HG03135 (cell line): ENCODE measurements around the gene ITGB1BP1.

Experiments used
- ATAC-seq: cut with Tn5 transposase; IDR thresholded peaks from one replicate; pipeline ENCODE4 v1.9.1; 2021; ENCODE audit warnings: mild to moderate bottlenecking, moderate library complexity; ENCODE audit not compliant: unreplicated experiment

Gene ITGB1BP1

GRCh38 chr2:9428965-9429577 lies 5.7 kb upstream of the ITGB1BP1 start:
- ATAC-seq = no peak

- no peak for ATAC-seq
These were observed 1.3 kb upstream of the ITGB1BP1 start for GRCh38 chr2:9424447-9425164.

GRCh38 chr2:9423922-9424272 lies 569 bp upstream of the ITGB1BP1 start:
- ATAC-seq = peak; percentile 12

GRCh38 chr2:9422321-9423099 lies 818 bp downstream of the ITGB1BP1 start:
- ATAC-seq = peak; percentile 34

GRCh38 chr2:9420495-9420894 lies 2.8 kb downstream of the ITGB1BP1 start:
- ATAC-seq = no peak

GRCh38 chr2:9419541-9419940 lies 3.8 kb downstream of the ITGB1BP1 start:
- ATAC-seq = no peak

GRCh38 chr2:9418746-9419145 lies 4.6 kb downstream of the ITGB1BP1 start:
- no peak for ATAC-seq

GRCh38 chr2:9417725-9418124 lies 5.6 kb downstream of the ITGB1BP1 start:
- no peak for ATAC-seq

GRCh38 chr2:9416962-9417316 lies 6.4 kb downstream of the ITGB1BP1 start:
- ATAC-seq = no peak

GRCh38 chr2:9416267-9416961 lies 6.9 kb downstream of the ITGB1BP1 start:
- ATAC-seq = no peak

- no peak for ATAC-seq
These were observed 7.7 kb downstream of the ITGB1BP1 start for GRCh38 chr2:9415516-9416169.

GRCh38 chr2:9412781-9413180 lies 10.5 kb downstream of the ITGB1BP1 start:
- ATAC-seq = no peak

GRCh38 chr2:9410108-9410507 lies 13.2 kb downstream of the ITGB1BP1 start:
- peak; percentile 80 for ATAC-seq

- ATAC-seq = no peak
These were observed 14.6 kb downstream of the ITGB1BP1 start for GRCh38 chr2:9408641-9409151.

- no peak for ATAC-seq
These were observed 15.9 kb downstream of the ITGB1BP1 start for GRCh38 chr2:9407363-9407811.

GRCh38 chr2:9406529-9407362 lies 16.6 kb downstream of the ITGB1BP1 start:
- ATAC-seq = no peak

GRCh38 chr2:9405636-9406035 lies 17.7 kb downstream of the ITGB1BP1 start:
- ATAC-seq = no peak

- no peak for ATAC-seq
These were observed 18.9 kb downstream of the ITGB1BP1 start for GRCh38 chr2:9404451-9404850.

- ATAC-seq = no peak
These were observed 19.4 kb downstream of the ITGB1BP1 start for GRCh38 chr2:9403924-9404323.
